Stimulated activated CD8-positive, alpha-beta memory T cell treated with anti-CD3 and anti-CD28 coated beads, Interleukin-2, amount 100 ng/mL, for 48 hours (primary cell): ENCODE measurements around the gene MAGI1.

ENCODE experiments used
- DNase-seq, 2 donors: peaks; one replicate each; pipeline ENCODE4 v3.0.0-alpha.2; 2020; ENCODE audit warnings: low read depth in 2 of 2

Gene MAGI1

DNA sequence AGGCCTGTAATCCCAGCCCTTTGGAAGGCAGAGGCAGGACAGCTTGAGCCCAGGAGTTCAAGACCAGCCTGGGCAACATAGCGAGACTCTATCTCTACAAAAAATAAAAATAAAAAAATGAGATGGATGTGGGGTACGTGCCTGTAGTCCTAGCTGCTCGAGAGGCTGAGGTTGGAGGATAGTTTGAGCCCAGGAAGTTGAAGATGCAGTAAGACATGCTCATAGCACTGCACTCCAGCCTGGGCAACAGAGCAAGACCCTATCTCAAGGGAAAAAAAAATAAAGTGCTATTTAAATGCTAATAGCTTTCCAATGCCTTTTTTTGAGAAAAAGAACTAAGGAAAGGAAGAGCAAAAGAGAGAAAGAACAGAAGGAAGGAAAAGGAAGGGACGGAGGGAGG lies 94.5 kb downstream of the MAGI1 start:
- DNase-seq, result no peak

DNA sequence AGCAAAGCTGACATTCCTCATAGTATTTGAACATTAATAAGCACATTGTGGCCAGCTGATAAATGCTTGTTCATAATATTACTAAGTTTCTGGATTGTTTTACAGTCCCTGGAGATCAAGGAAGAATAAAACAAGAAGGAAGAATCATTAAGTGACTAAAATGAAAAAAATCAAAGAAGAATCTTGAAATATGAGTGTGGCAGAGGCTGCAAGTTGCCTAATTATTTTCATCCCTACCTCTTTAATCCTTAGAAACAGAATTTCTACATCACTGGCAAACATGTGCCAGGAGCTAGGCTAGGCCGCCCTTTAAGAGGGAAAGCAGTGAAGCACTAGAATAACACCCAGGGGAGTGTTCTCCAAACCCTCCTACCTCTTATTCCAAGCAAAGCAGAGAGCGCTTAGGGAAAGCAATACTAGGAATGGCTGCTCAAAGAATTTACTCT lies 98.9 kb downstream of the MAGI1 start:
- DNase-seq, result no peak

DNA sequence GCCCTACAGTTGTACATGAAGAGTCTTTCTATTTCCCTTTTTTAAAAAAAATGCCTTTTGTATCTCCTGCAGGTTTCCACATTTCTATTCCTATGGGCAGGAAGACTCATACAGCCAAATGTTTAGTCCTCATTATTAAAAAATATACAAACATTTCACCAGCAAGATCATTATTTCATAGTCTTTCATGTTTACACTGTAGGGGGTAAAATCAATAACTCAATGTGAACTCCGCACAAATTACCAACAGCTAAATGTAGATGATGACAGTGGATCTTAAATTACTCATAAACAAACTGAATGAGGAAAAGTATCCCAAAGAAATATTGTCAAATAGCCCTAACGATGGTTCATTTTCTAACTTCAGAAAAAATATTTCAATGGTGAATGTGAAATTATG lies 99.5 kb downstream of the MAGI1 start:
- DNase-seq, result no peak

DNA sequence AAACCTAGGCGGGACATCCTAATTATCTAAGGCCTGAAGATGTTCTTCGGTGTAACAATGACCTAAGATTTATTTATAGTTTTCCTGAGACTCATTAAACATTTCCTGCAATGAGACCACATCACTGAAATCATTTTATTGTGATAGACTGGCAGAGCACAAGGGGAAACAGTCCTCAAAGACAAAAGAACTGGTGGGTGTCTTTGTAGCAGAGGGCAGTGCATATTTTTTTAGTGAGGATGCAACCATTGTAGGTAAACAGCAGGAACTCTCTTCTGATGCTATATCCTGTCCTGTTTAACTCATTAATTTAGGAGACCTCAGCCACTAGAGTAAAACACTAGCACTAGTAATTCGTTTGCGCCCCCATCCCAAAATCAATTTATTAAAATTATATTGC lies 100.0 kb downstream of the MAGI1 start:
- no peak for DNase-seq

DNA sequence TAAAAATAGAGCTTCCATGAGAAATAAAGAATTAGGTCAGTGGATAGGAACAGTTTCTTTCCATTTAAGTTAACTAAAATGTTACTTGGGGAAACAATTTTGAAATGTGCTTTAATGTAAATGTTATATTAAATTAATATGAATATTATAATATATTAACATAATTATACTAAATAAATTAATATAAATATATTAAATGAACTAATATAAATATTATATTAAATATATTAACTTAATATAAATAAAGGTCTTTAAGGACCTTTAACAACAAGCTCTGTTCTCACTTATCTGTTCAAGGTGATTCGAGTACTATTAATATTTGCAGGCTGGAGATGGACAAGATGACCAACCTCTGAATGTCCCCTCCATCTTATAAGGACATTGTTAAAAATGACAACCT lies 100.6 kb downstream of the MAGI1 start:
- DNase-seq, result no peak

DNA sequence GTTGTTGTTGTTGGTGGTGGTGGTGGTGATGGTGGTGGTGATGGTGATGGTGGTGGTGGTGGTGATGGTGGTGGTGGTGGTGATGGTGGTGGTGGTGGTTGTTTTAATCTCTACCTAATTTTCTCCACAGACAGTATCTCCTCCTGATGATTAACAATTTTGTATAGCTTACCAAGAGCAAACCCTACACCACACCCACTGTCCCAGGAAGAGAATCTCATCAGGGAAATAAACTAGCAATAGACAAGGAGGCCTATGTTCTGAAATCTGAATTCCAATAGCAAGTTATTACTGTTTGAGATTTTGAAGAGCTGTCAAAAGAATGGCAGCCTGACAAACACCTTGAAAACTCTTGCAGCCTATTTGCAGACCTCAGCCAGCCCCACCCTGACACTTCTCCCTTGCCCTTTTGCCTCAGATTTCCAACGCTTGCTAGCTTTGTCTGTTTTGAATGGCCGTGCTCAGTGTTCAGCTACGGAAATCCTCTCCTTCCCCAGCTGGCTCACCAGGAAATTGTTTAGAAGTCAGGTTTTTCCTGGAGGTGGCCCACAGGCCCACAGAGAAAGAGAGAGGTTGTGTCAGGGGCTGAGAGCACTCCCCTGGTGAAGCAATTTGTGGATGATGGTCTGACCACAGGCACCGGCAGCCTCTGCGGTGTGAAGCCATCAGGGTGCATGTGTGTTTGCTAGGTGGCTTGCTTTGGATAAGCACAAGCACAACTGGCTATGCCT lies 101.6 kb downstream of the MAGI1 start:
- DNase-seq, result no peak

DNA sequence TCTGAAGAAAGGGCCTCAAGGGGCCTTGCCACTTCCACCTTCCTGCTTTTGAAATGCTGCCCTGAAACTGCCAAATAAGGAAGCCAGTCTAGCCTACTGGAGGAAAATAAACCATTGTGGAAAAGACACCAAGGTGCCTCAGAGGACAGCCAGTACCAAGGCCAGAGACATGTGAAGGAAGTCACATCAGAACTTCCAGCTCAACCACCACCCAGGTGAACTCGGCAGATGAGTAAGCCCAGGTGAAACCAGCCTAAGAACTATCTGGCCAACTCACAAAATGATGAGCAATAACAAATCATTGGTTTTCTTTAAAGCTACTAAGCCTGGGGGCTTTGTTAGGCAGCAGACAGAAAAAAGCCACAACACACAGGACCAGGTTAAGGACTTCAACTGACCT lies 103.0 kb downstream of the MAGI1 start:
- no peak for DNase-seq

DNA sequence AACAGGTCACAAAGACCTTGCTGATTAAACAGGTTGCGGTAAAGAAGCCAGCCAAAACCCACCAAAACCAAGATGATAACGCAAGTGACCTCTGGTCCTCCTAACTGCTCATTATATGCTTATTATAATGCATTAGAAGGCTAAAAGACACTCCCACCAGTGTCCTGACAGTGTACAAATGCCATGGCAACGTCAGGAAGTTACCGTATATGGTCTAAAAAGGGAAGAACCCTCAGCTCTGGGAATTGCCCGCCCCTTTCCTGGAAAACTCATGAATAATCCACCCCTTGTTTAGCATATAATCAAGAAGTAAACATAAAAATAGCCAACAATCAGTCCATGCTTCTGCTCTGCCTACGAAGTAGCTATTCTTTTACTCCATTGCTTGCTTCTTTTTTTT lies 108.1 kb downstream of the MAGI1 start:
- DNase-seq, result no peak

DNA sequence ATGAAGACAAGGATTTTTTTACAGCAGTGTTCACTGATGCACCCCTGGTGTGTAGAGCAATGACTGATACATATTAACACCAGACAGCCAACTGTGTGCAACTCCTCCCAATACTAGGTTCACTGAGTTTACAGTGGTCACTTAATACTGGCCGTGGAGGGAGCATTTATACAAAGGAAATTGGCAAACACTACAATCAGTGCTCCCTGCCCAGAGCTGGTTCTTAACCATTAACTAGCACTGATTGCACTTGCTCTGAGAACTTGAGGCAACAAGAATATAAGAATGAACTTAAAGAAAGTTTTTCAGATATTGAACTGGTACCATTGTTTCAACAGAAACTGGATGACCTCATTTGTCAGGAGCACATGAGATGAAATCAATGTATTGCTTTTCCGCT lies 110.6 kb downstream of the MAGI1 start:
- DNase-seq, result no peak

DNA sequence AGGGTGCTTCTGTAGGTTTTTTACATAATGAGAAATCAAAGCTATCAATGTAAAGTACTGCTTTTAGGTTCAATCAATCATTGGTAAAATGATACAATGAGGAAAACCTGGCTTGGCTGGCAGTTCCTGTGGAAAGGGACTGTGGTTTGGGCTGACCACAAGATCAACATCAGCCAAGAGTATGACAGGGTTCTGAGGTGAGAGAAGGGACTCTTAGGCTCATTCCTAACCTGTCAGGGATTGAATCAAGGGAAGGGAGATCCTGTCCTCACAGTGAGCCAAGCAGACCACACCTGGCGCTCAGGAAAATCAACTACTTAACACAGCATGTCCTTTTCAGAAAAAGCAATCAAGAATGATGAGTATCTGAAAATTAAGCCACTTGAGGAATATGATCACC lies 111.1 kb downstream of the MAGI1 start:
- DNase-seq, result no peak

DNA sequence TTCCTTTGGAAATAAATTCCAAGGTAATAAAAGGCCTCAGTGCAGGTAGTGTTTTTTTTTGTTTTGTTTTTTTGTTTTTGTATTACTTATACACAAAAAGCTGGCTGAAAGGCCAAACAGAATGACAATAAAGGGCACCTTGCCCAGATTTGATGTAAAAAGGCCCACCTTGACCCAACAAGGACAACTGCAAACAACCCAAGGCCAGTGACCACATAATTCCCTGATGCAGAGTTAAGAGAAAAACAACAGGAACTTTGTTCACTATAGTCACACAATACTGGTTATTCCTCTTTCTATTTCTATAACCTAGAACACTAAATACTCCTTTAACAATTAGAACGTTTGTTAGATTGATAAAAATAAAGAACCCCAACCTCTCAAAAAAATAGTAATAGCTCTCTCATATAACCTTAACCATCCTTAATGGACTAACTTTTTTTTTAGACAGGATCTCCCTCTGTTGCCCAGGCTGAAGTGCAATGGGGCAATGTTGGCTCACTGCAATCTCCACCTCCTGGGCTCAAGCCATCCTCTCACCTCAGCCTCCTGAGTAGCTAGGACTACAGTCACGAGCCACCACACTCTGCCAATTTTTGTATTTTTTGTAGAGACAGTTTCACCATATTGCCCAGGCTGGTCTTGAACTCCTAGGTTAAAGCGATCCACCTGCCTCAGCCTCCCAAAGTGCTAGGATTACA lies 113.3 kb downstream of the MAGI1 start:
- DNase-seq, result no peak

DNA sequence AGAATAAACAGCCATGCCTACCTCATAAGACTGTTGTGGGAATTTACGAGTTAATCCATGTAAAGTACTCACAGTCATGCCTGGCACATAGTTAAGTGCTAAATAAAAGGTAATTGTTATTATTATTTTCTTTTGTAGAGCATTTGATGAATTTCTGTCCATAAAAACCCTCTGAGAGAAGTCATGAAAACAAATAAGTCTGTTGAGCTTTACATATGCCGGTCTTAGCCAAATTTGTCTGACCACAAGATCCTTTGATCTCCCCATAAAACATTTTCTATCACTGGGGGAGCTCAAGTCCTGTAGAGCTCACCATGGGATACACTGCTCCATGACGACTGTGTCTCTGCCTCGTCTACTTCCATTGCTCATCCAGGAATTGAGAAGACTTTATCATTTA lies 114.0 kb downstream of the MAGI1 start:
- DNase-seq, result no peak

DNA sequence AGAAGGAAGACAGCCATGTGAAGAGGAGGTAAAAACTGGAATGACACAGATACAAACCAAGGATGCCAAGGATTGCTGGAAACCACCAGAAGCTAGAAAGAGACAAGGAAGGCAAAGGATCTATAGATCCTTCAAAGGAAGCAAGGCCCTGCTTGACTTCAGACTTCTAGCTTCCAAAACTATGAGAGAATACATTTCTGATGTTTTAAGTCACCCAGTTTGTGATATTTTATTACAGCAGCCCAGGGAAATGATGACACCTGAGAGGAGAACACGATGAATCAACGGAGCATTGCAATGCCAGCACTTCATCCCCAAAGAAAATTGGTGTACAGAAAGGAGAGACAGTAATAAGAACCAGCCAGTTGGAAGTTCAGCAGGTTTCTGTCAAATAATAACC lies 116.3 kb downstream of the MAGI1 start:
- DNase-seq, result no peak

DNA sequence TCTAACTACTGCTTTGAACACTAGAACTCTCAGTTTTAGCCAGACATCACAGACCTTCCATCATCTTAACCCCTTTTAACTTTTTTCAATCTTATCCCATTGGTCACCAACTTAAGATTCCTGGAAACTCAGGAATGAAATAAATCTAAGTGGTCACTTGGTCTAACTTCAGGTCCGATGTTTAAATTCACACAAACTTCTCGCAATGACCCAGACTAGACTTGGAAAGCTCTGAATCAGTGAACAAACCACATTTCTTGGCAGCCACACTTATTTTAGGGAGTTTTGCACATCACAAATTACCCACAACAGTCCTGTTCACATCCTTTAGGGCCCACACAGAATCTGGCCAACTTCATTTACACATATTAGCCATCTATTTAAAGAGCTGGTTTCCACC lies 118.9 kb downstream of the MAGI1 start:
- DNase-seq, result no peak

DNA sequence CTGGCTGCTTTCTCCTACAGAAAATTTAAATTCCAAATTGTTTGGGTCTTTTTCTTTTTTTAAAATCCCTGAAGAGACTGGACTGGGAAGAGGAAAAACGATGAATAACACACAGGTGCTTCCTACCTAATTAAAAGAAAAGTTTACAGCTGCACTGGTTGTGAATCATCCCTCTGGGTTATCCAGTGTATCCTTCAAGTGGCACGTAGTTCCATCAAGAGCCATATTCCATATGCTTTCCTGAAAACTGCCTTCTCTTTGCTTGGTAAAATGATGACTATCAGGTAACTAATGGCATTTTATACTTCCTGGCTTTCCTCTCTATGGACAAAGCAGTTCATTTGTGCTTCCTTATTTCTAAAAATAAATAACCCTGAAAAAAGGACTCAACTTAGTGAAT lies 123.2 kb downstream of the MAGI1 start:
- DNase-seq, result no peak

DNA sequence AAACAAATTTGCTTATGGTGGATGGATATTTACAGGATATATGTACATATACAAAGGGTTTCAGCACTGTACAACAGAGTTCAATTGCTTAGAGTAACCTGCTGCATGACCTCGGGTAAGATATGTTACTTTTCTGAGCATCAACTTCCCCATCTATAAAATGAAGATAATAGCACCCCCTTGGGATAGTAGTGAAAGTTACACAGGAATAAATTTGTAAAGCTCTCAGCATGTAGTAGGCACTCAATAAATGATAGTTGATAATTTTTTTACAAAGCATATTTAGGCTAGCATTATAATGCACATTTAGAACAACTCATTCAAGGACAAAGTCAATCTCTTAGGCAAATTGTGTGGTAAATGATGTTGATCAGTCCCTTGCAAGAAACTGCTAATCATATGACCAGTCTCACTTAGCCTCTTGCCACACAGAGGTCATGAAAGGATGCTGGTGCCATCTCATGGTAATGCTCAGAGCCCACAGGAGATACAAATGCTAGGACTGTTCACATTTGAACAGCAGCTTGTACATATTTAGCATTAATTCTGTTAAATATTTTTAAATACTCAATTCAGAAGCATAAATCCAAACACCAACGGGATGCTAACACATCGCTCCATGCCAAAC lies 123.9 kb downstream of the MAGI1 start:
- DNase-seq, result no peak

DNA sequence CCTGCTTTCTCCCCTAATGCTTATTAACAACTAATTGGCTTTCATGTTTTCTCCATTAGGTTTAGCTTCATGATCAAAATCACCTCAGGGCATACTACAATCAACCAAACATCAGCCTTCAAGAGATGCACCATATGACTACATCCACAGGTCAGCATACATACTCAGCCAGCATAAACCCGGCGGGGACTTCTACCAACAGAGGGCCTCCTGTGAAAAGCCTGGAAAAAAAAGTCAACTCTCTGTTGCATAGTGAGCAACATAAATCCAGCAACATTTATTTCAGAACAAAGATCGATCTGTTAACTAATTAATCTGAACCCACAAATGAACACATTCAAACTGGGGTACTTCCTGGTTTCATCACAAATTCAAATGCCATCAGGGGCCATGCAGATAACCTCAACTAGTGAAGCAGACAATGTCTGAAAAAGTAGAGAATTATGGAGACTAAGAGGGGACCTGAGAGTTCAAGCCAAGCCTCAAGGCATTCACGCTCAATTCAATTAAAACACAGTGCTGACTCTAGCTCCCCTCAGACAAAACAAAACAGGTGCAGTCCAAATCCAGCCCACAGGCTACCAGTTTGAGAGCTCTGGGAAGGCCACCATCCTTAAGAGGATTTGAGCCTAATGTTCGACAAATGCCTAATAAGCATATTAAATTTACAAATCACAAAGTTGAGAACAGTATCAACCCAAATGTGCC lies 124.5 kb downstream of the MAGI1 start:
- DNase-seq, result no peak

DNA sequence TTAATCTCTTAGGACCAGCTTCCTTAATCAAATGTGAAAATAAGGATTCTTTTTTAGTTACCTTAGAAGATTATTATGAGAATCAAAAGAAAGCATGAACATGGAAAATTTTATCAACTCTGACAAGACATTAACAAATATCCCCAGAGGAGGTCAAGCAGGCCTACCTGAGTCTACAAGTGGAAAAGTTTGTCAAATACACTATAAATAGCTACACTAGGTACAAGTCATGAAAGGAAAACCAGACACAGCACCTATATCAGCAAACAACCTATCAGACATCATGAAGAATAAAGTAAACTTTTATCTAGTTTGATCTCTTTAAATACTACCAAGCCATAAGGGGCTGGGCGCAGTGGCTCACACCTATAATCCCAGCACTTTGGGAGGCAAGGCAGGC lies 126.1 kb downstream of the MAGI1 start:
- DNase-seq, result no peak

DNA sequence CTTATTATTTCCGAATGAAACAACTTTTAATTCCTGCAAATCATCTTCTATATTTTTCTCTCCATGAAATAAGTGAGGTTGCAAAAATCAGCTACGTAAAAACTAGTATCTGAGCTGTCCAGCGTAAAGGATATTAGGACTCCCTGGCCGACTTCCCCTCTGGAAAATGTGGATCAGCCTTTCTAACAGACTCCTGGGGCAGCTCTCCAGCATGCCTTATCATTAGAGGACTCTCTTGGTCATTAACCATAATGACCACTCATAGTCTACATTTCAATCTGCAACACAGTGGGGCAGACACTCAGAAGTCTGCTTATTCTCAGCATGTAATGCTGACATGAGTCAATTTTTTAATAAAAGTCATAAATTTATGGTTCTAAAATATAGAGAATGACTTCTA lies 130.1 kb downstream of the MAGI1 start:
- no peak for DNase-seq

DNA sequence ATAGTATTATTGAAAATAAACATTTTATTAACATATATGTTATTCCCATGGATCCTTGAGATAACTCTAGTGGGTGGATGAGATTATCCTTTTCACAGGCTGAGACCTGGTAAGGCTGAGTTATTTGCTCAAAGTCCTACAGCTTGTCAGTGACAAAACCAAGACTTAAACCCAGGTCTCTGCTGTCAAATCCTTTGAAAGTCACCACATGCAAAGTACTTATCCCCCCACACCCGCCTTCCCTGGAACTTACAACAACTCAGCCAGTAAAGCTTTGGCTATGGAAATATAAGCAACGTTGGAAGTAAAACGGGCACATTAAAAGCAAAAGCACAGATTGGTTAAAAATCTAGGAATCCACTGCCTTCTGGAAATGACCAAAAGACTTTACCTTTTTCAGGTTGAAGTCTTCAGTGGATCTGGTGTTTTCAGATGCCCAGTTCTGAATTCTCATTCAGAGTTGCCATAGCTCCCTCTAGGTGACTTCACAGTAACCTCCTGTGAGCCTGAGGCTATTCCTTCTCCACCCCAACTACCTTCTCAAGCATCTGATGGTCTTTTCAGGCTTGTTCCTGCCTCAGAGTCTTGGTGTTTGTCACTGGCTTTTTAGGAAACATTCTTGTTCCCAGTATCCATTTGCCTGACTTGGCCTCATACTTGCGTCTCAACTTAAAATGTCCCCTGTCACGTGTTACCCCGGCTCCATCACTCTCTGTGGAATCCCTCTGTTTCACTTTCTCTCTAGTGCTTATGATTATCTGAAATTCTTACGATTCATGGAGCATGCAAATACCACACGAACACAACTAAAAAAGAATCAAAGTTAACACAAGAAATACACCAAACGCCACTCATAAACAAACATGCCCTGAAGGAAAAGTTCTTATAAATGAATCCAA lies 131.2 kb downstream of the MAGI1 start:
- DNase-seq, result no peak

DNA sequence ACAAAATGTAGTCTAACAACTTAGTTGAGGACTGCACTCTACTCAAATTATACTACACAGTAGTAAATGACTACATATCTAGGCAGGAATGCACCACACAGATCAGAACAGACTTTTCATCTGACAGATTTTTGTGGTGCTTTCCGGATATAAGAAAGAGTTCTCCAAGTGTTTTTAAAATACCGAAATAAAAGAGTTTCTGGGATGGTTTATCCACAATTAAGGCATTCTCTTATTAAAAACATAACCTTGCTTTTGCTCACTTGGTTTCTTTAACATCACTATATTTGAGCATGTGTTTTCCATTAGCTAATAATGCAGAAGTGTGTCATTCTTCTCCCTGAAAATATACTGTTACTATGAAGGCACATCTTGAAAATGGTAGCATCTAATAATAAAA lies 132.9 kb downstream of the MAGI1 start:
- DNase-seq, result no peak

DNA sequence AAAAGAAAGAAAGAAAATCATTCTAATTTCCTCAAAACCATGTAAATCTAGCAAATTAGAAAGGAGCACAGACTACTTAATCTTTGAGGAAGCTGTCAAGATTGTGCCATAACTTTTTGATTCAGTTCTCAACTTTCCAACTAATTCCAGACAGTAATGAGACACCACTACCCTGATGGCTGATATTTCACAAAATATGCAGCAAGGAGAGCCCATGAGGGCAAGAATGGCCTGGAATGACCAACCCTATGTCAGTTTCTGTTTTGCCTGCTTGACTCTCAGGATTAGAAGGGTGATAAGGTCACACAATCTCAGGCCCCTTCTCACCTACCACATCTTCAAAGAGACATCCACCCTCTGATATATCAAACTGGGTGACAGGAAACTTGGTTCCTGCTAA lies 134.7 kb downstream of the MAGI1 start:
- DNase-seq, result no peak
